ENCODE results near the gene MRPL51. TPM values are rescaled to one million over a fixed set of nuclear protein-coding genes. Genes with fewer than 3 reads are reported as not detected.

MRPL51 gene
- total RNA-seq, 2 experiments from 2014 or later, result 212 to 241 TPM

- Mint-ChIP-seq H3K27me3 (no peaks in the 10 kb centered on the region), H3K4me1 (peaks cover 73% of the 10 kb centered on the region), H3K4me3 (peak overlapping the region; percentile 100), H3K27ac (peak overlapping the region; percentile 98), H3K9me3 (no peaks in the 10 kb centered on the region), H3K36me3 (ENCODE audit: low read depth) (peaks cover 69% of the 10 kb centered on the region)
- ChIA-PET CTCF (interaction anchor here (1.0 to 3.3 kb wide), 10 partner anchors 9 to 441 kb away, joined by 3 to 27 read pairs (median 5); no protein-coding TSS in a partner anchor), POLR2A (interaction anchor here (0.8 to 2.5 kb wide), 3 partner anchors 10 to 20 kb away, joined by 3 to 25 read pairs (median 8); partner anchors contain the start of gene VAMP1)
- no peak for DNase-seq
Measured at GRCh38 chr12:6450869-6451347, 42.2 kb downstream of the MRPL51 start.

- POLR2A ChIA-PET, result interaction anchor here (1.6 kb wide), 1 partner anchor 21 kb away, joined by 8 read pairs; the partner anchor contains the start of gene VAMP1
- Mint-ChIP-seq H3K4me1 (peaks cover 73% of the 10 kb centered on the region), H3K9me3 (no peaks in the 10 kb centered on the region), H3K27me3 (no peaks in the 10 kb centered on the region), H3K27ac (peak overlapping the region; percentile 98), H3K4me3 (peak overlapping the region; percentile 100), H3K36me3 (ENCODE audit: low read depth) (peaks cover 72% of the 10 kb centered on the region)
- CTCF ChIA-PET, result interaction anchor here (1.1 to 3.3 kb wide), 8 partner anchors 10 to 115 kb away, joined by 4 to 27 read pairs (median 8); no protein-coding TSS in a partner anchor
- DNase-seq, result no peak
Measured at GRCh38 chr12:6450091-6450868, 42.8 kb downstream of the MRPL51 start.

GRCh38 chr12:6444704-6445688 is 48.1 kb downstream of the MRPL51 start, which contains the start of gene CD27:
TSS of gene CD27 (plus strand) at chr12:6444955. CDS start at chr12:6445096, 141 bp downstream.
- H3K27ac Mint-ChIP-seq, result peak within 1 kb of the TSS; percentile 89
- CTCF ChIA-PET, result interaction anchor here (1.0 to 6.5 kb wide), 6 partner anchors 11 to 55 kb away, joined by 3 to 37 read pairs (median 15); no protein-coding TSS in a partner anchor
- no peaks in the 10 kb centered on the region for H3K9me3 Mint-ChIP-seq
- POLR2A ChIA-PET, result no interaction called here
- H3K4me1 Mint-ChIP-seq, result peaks cover 54% of the 10 kb centered on the region
- H3K27me3 Mint-ChIP-seq, result no peaks in the 10 kb centered on the region
- peak within 1 kb of the TSS; percentile 90 for H3K4me3 Mint-ChIP-seq
- H3K36me3 Mint-ChIP-seq (ENCODE audit: low read depth), result peaks cover 32% of the 10 kb centered on the region
- DNase-seq, result peak; percentile 55

GRCh38 chr12:6444031-6444430 is 49.0 kb downstream of the MRPL51 start:
- no peaks in the 10 kb centered on the region for H3K9me3 Mint-ChIP-seq
- peaks cover 32% of the 10 kb centered on the region for H3K36me3 Mint-ChIP-seq (ENCODE audit: low read depth)
- ChIA-PET CTCF (interaction anchor here (0.8 to 6.5 kb wide), 6 partner anchors 10 to 56 kb away, joined by 4 to 37 read pairs (median 23); no protein-coding TSS in a partner anchor), POLR2A (interaction anchor here (1.1 to 1.2 kb wide), 2 partner anchors 18 to 90 kb away, joined by 4 read pairs; partner anchors contain the start of gene GAPDH)
- DNase-seq, result no peak
- H3K27ac Mint-ChIP-seq, result peak overlapping the region; percentile 89
- H3K4me3 Mint-ChIP-seq, result peak overlapping the region; percentile 90
- H3K4me1 Mint-ChIP-seq, result peaks cover 52% of the 10 kb centered on the region
- no peaks in the 10 kb centered on the region for H3K27me3 Mint-ChIP-seq

- CTCF ChIA-PET, result interaction anchor here (0.8 to 6.5 kb wide), 7 partner anchors 9 to 56 kb away, joined by 4 to 37 read pairs (median 21); partner anchors contain the start of gene TAPBPL
- Mint-ChIP-seq H3K4me1 (peaks cover 54% of the 10 kb centered on the region), H3K36me3 (ENCODE audit: low read depth) (peaks cover 32% of the 10 kb centered on the region), H3K9me3 (no peaks in the 10 kb centered on the region), H3K27me3 (no peaks in the 10 kb centered on the region), H3K27ac (peak overlapping the region; percentile 89), H3K4me3 (peak overlapping the region; percentile 90)
- POLR2A ChIA-PET, result interaction anchor here (1.1 to 1.2 kb wide), 2 partner anchors 19 to 91 kb away, joined by 4 read pairs; partner anchors contain the start of gene GAPDH
- no peak for DNase-seq
Measured at GRCh38 chr12:6443361-6443983, 49.6 kb downstream of the MRPL51 start.

GRCh38 chr12:6442836-6443235 is 50.2 kb downstream of the MRPL51 start:
- no peaks in the 10 kb centered on the region for H3K27me3 Mint-ChIP-seq
- no peak overlapping the region for H3K4me3 Mint-ChIP-seq
- peak overlapping the region; percentile 42 for H3K27ac Mint-ChIP-seq
- H3K4me1 Mint-ChIP-seq, result peaks cover 51% of the 10 kb centered on the region
- no peak for DNase-seq
- peaks cover 28% of the 10 kb centered on the region for H3K36me3 Mint-ChIP-seq (ENCODE audit: low read depth)
- H3K9me3 Mint-ChIP-seq, result no peaks in the 10 kb centered on the region
- POLR2A ChIA-PET, result interaction anchor here (1.2 kb wide), 1 partner anchor 92 kb away, joined by 4 read pairs; the partner anchor contains the start of gene GAPDH
- CTCF ChIA-PET, result interaction anchor here (1.2 to 6.5 kb wide), 6 partner anchors 9 to 23 kb away, joined by 3 to 37 read pairs (median 23); partner anchors contain the start of gene TAPBPL

Other genes with a start within 250 kb of the MRPL51 start
- gene PLEKHG6, start 182.6 kb downstream of the MRPL51 start, total RNA-seq, result not detected
- gene TNFRSF1A, start 151.2 kb downstream of the MRPL51 start, total RNA-seq, result 10 to 100 TPM; 59.3 to 64.4 TPM
- under 1 TPM; 0.54 to 0.67 TPM for gene SCNN1A, start 117.7 kb downstream of the MRPL51 start, total RNA-seq
- not detected for gene LTBR, start 109.1 kb downstream of the MRPL51 start, total RNA-seq
- gene CD27, start 48.3 kb downstream of the MRPL51 start, total RNA-seq, result 100 to 1,000 TPM; 115 to 134 TPM
- gene TAPBPL, start 41.2 kb downstream of the MRPL51 start, total RNA-seq, result 10 to 100 TPM; 45.8 to 47.9 TPM
- gene VAMP1, start 22.6 kb downstream of the MRPL51 start, total RNA-seq, result 10 to 100 TPM; 61.4 to 73.4 TPM
- 100 to 1,000 TPM; 191 to 202 TPM for gene NCAPD2, start 840 bp upstream of the MRPL51 start, total RNA-seq
- gene GAPDH, start 41.3 kb upstream of the MRPL51 start, total RNA-seq, result 1,000 to 10,000 TPM; 4,459 to 4,958 TPM
- 10 to 100 TPM; 28.3 to 30.4 TPM for gene IFFO1, start 62.8 kb upstream of the MRPL51 start, total RNA-seq
- gene NOP2, start 75.0 kb upstream of the MRPL51 start, total RNA-seq, result 10 to 100 TPM; 74.1 to 76.4 TPM
- gene CHD4, start 114.1 kb upstream of the MRPL51 start, total RNA-seq, result 100 to 1,000 TPM; 262 to 263 TPM
- 1 to 10 TPM; 6.2 to 6.6 TPM for gene LPAR5, start 142.7 kb upstream of the MRPL51 start, total RNA-seq
- gene ACRBP, start 154.2 kb upstream of the MRPL51 start, total RNA-seq, result 1 to 10 TPM; 1.6 to 2.6 TPM
- gene ING4, start 169.9 kb upstream of the MRPL51 start, total RNA-seq, result 10 to 100 TPM; 33.7 to 40.2 TPM
- 10 to 100 TPM; 90.9 to 95.4 TPM for gene ZNF384, start 196.1 kb upstream of the MRPL51 start, total RNA-seq
- gene PIANP, start 207.6 kb upstream of the MRPL51 start, total RNA-seq, result not detected
- gene COPS7A, start 230.8 kb upstream of the MRPL51 start, total RNA-seq, result 10 to 100 TPM; 29.5 to 36.8 TPM

All from activated CD4-positive, alpha-beta T cell treated with anti-CD3 and anti-CD28 coated beads, Interleukin-2, amount 10 ng/mL, durations not matched to agents 7 days and 5 days (primary cell).